Stimulated activated CD8-positive, alpha-beta memory T cell treated with anti-CD3 and anti-CD28 coated beads, Interleukin-4, amount 100 ng/mL, for 48 hours (primary cell): ENCODE measurements around the gene IL20.

Source experiments
- DNase-seq: peaks from one replicate; pipeline ENCODE4 v3.0.0-alpha.2; 2020

Gene IL20

DNA sequence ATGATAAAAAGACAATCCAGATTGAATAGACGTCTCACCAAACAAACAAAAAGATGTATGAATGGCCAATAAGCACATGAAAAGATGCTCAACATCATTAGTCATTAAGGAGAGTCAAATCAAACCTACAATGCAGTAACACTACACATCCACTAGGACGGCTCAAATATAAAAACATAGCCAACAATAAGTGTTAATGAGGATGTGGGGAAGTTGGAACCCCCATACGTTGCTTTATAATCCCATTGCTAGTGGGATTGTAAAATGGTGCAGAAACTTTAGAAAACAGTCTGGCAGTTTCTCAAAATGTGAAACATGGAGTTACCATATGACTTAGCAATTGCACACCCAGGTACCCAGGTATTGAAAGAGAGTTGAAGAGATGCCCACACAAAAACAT is 17.1 kb downstream of the IL20 start:
- DNase-seq = no peak

DNA sequence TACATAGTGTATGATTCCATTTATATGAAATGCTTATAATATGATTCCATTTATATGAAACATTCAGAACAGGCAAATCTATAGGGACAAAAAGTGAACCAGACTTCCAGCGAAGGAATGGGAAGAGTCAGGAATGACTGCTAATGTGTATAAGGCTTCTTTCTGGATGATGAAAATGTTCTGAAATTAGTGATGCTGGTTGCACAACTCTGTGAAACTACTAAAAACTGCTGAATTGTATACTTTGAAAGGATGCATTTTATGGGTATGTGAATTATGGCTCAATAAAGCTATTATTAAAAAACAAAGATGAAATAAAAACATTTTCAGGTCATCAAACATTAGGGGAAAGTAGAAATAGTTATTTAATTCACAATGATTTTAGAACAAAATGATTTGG is 17.7 kb downstream of the IL20 start:
- DNase-seq = no peak

DNA sequence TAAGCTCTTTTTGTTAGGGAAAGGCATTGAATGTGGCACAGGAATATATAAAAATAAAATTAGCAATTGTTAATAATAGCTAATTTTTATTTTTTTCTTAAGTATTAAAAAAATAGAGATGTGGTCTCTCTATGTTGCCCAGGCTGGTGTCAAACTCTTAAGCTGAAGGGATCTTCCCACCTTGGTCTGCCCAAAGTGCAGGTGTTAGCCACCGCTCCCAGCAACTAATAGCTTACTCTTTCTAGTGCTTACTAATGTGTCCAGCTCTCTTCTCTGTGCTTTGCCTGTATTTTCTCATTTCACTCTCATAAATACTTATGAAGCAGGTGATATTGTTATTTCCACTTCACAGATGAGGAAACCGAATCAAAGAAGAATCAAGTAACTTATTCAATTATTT is 18.5 kb downstream of the IL20 start:
- no peak for DNase-seq

DNA sequence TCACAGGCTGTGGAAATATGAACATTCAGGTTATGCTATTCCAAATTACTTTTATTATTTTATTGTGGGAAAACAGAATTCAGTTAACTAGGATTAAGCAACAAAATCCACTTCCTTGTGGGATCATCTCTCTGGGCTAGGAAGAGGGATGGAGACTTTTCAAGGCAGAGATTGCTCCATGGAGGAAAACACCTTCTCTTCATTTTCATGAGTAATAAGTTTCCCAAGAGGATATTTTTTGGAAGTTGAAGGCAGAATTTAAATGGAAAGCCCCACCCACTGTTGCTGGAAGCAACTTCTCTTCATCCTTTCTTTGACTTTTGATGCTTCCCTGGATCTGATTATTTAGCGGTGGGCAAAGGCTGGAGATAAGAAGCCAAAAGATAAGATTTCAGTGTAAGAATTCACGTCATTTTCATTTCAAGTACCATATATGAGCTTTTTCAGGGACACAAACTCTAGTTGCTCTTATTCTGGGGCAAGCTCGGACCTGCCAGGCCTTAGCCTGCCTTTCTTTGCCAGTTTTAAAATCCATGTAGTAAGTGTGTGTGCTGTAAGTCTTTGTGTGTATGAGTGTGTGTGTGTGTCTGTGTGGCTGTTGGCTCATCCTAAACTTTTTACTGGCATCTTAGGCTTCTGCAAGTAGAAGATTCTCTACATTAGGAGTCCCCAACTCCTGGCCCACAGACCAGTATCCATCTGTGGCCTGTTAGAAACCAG is 20.1 kb downstream of the IL20 start:
- DNase-seq = no peak

DNA sequence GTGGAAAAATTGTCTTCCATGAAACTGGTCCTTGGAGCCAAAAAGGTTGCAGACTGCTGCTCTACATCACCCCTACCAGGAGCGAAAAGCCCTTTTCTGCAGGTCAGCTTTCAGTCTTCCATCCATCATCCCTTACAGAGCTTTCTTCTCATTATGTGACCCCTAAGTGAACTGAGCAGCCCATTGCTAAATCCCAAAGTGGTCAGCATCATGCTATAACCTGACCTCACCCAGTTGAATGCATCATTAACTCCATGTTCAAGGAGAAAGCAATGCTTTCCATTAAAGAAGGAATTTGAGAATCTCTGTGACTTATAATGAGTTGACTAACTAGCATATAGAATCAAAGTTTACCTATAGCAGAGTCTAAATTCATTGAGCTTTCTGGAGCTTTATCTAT is 21.4 kb downstream of the IL20 start:
- no peak for DNase-seq

DNA sequence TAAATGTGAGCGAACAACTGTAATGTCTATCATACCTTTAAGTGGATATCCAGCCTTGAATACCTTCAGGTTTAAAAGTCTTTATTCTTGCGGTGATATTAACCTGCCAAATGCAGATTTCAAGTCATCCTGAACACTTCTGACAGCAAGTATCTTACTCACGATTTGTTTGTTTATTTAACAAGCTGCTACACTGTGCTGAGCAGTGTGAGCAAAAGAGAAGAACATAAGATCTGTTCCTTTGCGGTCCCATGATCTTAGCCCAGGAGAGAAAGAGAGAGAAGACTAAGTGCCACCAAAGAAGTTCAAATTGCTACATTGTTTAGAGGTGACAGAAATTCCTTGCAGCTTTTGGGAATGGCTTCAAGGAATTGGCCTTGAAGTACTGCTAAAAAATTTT is 22.3 kb downstream of the IL20 start:
- no peak for DNase-seq

DNA sequence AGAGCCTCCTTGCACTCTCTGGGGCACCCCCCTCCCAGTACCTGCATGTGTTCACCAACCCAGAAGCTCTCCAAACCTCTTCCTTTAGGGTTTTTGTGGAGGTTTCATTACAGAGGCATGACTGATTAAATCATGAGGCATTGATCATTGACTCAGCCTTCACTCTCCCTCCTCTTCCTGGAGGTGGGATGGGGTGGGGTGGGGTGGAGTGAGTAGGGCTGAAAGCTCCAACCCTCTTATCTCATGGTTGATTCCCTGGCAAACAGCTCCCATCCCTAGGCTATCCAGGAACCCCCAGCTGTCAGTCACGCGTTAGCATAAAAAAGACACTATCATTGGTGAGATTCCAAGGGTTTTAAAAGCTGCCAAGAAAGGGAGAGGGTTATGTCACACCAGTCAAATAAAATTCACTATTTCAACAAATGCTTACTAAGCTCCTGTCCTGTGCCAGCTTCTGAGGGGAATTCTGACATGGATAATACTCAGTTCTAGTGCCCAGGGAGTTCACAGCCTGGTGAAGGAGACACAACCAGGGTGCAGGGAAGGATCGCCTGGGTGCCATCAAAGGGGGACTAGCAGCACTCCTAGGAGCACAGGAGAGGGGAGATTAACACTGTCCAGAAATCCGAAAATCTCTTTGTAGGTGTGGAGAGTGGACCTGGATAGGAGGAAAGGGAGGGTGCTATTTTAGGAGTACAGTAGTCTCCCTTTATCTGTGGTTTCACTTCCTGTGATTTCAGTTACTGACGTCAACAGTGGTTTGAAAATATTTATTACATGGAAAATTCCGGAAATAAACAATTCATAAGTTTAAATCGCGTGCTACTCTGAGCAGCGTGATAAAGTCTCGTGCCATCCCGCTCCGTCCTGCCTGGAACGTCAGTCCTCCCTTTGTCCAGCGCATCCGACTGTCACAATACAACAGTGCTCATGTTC is 25.0 kb downstream of the IL20 start:
- no peak for DNase-seq

DNA sequence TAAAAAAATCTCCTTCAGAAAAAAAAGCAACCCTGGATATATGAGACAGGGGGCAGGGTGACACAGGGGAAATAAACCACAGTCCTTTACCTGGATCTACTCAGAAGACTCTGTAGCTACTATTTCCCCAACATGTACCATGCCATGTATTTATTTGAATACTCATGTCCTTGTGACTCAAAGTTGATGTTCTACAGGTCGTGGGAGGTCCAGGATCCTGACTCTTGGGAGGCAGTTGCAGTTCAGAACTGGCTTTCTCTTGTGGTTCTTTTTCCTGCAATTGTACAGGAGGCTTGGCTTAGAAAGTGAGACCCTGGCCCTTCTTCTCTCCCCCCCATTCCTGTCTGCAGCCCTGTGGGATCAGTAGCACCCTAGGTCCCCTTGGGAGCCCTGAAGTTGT is 26.0 kb downstream of the IL20 start:
- no peak for DNase-seq

DNA sequence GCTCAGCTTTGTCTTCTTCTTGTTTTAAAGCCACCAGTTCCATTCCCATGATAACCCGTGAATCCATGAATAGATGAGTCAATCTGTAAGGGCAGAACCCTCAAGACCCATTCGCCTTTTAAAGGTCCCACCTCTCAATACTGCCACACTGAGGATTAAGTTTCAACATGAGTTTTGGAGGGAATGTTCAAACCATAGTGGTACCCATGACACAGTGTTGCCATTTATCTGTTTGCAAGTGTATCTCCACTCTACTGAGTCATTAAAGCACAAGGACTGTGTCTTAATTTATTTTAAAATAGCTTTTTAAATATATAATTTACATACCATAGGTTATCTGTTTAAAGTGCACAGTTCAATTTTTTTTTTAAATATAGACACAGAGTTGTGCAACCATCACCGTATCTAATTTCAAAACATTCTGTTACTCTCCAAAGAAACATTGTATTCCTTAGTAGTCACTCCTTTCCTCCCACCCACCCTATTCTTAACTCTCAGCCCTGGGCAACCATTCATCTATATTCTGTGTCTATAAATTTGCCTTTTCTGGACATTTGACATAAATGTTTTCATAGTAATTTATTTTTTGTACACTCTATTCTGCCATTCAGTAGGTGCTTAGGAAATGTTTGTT is 27.0 kb downstream of the IL20 start:
- no peak for DNase-seq

DNA sequence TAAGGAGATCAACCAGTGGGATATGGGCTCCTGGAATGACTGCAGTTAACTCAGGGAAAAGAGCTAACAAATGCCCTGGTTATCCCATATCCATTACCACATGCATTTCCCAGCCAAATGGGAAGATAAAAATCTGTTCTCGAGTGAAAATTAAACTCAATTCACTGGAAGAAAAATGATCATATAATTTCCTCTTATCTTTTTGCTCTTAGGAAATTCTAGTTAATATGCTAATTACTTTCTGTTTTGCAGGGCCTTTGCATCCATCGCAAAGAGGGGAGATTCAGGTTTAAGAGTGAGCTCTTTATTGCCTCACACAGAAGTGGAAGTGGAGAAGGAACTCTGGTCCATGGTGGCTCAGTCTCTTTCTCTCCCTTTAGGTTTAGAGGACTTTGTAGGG is 28.0 kb downstream of the IL20 start:
- DNase-seq = no peak

DNA sequence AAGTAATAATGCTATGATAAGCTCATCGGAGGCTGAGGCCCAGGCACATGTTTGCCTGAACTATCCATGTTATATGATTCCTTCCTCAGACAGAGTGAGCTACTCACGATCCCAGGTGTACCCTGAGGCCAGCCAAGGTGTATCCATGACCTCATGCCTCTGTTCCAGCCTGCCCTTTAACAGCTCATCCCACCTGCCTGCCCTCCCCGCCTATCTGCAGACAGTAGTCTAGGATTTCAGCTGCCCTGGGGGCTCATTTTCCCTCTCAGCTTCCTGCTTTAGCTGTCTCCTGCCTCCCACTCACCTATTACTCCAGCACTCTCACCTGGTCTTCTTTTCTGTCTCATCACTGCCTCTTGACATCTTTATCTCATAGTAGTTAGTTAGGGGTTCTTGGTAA is 29.9 kb downstream of the IL20 start:
- no peak for DNase-seq

DNA sequence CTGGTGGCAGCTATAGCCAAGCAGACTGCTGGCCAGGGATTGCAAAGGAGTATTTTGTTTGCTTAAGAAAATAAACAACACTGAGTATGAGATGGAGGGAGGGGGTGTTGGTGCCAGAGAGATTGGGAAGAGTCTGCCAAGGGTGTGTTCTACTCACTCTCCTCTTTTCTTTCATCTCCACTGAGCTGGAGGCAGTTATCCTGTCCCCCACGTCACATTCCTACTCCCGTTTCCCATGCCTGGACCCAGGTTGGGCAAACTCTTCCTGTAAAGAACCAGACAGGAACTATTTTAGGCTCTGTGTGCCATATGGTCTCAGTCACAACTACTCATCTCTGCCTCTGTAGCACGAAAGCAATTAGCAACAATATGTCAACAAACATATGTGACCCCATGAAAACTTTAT is 30.4 kb downstream of the IL20 start:
- no peak for DNase-seq

DNA sequence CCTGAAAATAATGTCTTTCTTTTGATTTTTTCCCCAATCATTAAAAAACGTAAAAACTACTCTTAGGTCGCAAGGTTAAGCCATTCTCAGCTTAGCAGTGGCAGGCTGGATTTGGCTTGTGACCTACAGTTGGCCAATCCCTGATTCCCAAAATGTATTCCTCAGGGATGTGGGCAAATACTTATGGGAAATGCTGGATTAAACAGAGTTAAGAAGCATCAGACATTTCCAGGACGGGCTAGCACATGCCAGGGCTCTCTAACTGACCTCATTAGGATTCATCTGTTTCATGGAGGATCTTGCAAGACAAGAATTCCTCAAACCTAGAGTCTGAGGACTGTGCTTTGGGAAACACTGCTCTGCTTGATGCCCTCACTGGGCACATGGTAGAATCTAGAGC is 30.8 kb downstream of the IL20 start:
- no peak for DNase-seq

DNA sequence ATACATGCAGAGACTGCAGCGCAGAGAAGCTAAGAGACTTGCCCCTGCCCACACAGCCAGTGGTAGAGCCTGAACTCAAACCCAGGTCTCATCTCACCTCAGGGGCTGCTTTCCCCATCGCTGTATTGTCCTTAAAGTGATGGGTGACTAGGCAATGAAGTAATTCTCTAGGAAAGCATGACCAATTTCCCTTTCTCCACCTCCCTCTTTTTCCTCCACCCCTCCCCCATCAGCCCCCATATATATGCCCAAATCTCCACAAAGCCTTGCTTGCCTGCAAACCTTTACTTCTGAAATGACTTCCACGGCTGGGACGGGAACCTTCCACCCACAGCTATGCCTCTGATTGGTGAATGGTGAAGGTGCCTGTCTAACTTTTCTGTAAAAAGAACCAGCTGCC is 31.8 kb downstream of the IL20 start, which contains the start of gene IL24:
IL24 (plus strand) TSS at position 269 of the 400 bp plus-strand sequence. CDS start 390 bp downstream, outside the sequence.
- DNase-seq = peak; percentile 78

DNA sequence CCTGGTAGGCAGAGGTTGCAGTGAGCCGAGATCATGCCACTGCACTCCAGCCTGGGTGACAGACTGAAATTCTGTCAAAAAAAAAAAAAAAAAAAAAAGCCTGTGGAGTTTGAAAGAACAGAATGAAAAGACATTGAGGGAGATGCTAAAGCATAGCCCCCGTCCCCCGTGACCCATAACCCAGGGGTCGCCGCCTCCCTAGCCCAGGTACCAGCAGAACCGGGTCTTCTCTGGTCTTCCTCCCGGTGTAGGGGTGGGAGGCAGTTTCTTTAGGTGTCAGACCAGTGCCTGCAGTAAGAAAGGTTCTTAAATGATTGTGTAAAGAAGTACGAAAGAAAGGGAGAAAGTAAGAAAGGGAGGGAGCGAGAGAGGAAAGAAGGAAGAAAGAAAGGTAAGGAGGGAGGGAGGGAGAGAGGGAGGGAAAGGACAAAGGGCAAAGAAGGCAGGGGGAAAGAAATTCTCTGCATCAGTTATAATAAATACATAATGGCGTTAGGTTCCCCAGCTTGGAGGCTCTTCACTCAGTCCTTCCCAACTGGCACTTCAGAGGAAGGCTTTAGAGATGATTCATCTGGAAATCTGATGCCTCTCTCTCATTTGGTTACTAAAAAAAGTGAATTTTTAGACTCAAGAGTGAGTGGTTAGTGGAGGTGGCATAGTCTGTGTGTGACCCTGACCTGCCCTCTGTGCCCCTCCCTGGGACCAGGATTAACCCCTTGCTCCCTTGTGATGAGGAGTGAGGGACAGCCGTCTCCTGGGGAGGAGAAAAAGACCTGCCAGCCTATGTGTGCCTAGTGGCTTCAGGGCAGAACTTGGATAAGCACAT is 32.9 kb downstream of the IL20 start:
- no peak for DNase-seq

DNA sequence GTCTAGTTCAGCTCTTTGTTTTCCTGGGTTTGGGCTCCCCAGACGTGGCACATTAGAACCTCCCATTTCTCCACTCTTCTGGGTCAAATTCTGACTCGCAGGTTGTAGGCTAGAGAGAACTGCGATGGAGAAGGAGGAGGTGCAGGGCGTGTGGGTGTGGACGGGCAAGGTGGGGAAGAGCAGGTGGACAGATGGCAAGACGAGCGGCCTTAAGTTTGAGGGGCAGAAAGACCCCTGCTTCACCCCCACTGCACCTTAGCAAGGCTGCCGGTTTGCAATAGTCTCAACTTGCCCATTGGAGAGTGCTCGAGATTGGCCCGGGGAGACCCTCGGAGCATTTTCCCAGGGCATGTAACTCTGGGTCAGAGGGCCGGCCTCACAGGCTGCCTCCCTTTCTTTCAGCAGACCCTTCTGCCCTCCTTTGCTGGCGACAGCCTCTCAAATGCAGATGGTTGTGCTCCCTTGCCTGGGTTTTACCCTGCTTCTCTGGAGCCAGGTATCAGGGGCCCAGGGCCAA is 33.5 kb downstream of the IL20 start:
- no peak for DNase-seq

DNA sequence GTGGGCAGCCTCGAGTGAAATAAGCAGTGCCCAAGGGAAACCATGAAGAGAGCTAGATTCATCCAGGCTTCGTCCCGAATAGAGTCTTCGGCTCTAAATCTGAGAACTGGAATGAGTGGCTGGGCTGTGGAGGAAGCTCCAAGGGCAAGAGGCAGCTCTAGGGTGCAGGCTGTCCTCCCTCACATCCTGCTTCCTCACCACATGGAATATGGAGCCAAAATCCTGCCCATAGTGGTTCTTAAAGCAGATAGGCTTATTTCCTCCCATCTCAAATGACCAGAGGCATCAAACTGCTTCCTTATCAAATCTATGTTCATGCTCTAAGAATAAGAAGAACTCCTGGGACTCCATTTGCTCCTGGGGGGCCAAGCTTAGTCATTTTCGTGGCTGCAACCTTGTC is 34.3 kb downstream of the IL20 start:
- DNase-seq = no peak

DNA sequence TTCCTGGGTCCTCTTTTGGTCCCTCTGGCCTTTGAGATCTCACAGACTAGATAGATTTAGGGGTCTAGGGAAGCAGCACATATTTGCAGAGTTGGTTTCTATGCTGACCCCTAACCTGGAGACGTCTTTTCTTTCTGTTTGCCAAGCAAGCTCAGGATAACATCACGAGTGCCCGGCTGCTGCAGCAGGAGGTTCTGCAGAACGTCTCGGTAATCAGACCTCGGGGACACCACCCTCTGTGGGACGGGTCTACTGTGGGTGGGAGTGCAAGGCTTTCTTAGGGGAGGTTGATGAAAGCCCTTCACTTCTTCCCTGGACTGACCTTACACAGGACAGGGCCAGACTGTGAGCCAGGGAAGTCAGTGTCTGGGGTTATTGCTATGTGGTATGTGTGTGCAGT is 34.7 kb downstream of the IL20 start:
- DNase-seq = no peak

DNA sequence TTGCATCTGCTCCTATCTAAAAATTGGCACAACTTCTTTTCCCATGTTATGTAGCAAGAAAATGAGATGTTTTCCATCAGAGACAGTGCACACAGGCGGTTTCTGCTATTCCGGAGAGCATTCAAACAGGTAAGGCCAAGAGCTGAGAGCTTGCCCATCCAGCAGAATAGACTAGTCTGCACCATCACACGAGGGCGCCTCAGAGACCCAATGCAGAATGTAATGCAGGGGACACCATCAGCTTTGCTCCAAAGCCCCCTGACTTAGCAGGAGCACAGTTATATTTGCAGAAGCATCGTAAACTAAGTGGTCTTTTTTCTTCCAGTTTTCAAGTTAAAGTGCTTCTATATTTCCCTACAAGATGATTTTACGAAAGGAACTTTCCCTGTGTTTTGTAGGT is 36.5 kb downstream of the IL20 start:
- no peak for DNase-seq

DNA sequence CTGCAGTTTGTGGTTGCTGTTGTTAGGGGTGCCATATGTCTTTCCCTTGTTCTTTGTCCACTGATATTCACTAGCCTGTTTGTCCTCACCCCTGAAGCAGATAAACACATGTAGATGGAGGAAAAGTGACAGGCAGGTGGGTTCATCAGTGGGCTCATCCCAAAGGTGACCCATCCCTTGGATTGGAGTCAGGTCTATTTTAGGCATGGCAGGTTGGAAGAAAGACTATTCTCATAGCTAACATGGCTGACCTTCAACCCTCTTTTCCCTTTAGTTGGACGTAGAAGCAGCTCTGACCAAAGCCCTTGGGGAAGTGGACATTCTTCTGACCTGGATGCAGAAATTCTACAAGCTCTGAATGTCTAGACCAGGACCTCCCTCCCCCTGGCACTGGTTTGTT is 37.3 kb downstream of the IL20 start:
- no peak for DNase-seq

DNA sequence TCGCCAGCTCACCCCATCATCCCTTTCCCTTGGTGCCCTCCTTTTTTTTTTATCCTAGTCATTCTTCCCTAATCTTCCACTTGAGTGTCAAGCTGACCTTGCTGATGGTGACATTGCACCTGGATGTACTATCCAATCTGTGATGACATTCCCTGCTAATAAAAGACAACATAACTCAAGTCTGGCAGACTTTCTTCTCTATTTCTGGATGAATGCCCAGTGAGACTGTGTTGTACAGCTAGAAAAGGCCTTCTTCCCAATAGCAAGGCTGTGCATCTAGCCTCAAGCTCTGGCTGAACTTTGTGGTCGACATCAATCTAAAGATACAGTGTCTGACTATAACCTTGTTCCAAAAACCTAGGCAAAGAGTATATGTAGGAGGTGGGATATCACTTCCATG is 38.3 kb downstream of the IL20 start:
- DNase-seq = no peak

DNA sequence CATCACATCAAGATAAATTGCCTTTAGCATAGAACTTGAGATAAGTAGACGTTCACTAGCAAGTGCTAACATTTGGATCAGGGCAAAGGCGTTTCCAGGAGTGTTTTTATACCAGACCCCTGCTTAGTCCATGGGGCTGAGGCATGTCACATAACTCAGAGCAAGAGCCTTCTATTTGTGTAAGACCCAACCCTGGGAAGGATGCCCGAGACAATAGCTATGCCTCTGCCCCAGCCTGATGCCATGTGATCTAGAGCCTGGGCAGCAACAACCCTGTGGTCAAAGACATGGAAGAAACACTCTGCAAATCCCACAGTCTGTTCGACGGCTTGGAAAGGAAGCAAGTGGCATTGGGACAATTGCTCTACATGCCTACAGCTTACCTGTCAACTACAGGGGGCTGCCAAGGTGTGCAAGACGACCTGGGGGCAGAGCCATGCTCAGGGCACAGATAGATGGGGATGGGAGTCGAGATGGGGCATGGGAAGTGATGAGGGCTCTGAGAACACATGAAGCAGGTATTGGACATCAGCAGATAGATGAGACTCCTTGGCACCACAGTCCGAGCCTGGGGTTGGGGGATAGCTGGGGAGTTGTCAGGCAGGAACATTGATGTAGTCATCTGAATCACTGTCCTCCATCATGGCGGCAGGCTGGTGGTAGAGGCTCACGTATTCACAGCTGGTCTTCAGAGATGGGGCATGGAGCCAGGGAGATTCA is 39.2 kb downstream of the IL20 start:
- no peak for DNase-seq
